Transverse colon (tissue), 4 donors: Measurements from ENCODE around the gene DOCK10.

Experiments used
- CTCF ChIP-seq, 5 experiments: fragments of 200-600 bp in 3 of 5; fragments of 450-650 bp in 2 of 5; sonication (generic) in 3 of 5; IDR thresholded peaks; 1 replicate in 2 of 5; 2 replicates in 3 of 5; pipeline ENCODE4 v1.5.1; 2016 to 2017; ENCODE audit warnings: antibody characterized with exemption in 5 of 5, inconsistent platforms in 3 of 5, mild to moderate bottlenecking in 2 of 5, moderate library complexity in 1 of 5
- POLR2A ChIP-seq: fragments of 450-650 bp; IDR thresholded peaks from one replicate; pipeline ENCODE4 v1.6.1; 2016; ENCODE audit warnings: antibody characterized with exemption, mild to moderate bottlenecking, moderate library complexity
- POLR2AphosphoS5 ChIP-seq, 3 donors: sonication (generic); formaldehyde crosslinking; IDR thresholded peaks; one replicate each; pipeline ENCODE4 v1.6.1; 2016; ENCODE audit warnings: antibody characterized with exemption in 3 of 3

- TF ChIP-seq CTCF (IDR thresholded peaks at IDR 0.05) (no peak), POLR2A (no peak), POLR2AphosphoS5 (IDR thresholded peaks at IDR 0.05) (no peak)
Measured at GRCh38 chr2:224747765-224748164, 294.5 kb downstream of the DOCK10 start.
